GM21737 (cell line): Measurements from ENCODE around the gene TASP1.

Experiments
- ATAC-seq: cut with Tn5 transposase; IDR thresholded peaks from one replicate; pipeline ENCODE4 v1.9.1; 2021; ENCODE audit warnings: mild to moderate bottlenecking, moderate library complexity; ENCODE audit not compliant: unreplicated experiment

The TASP1 gene

GRCh38 chr20:13580707-13581106 lies 58.0 kb downstream of the TASP1 start:
- no peak for ATAC-seq

GRCh38 chr20:13574071-13574470 lies 64.7 kb downstream of the TASP1 start:
- ATAC-seq: no peak

- ATAC-seq: no peak
Measured at GRCh38 chr20:13571662-13572061, 67.1 kb downstream of the TASP1 start.

GRCh38 chr20:13567663-13568062 lies 71.1 kb downstream of the TASP1 start:
- no peak for ATAC-seq

- no peak for ATAC-seq
Measured at GRCh38 chr20:13563854-13564253, 74.9 kb downstream of the TASP1 start.

GRCh38 chr20:13554706-13555105 lies 84.0 kb downstream of the TASP1 start:
- ATAC-seq: no peak

GRCh38 chr20:13554076-13554475 lies 84.7 kb downstream of the TASP1 start:
- ATAC-seq: no peak

- no peak for ATAC-seq
Measured at GRCh38 chr20:13552061-13552460, 86.7 kb downstream of the TASP1 start.

- ATAC-seq: no peak
Measured at GRCh38 chr20:13549451-13549850, 89.3 kb downstream of the TASP1 start.

GRCh38 chr20:13546497-13547131 lies 92.1 kb downstream of the TASP1 start:
- no peak for ATAC-seq

- no peak for ATAC-seq
Measured at GRCh38 chr20:13545790-13546189, 92.9 kb downstream of the TASP1 start.

GRCh38 chr20:13543783-13544182 lies 94.9 kb downstream of the TASP1 start:
- ATAC-seq: no peak

GRCh38 chr20:13535627-13536026 lies 103.1 kb downstream of the TASP1 start:
- no peak for ATAC-seq

- no peak for ATAC-seq
Measured at GRCh38 chr20:13533946-13534345, 104.8 kb downstream of the TASP1 start.

GRCh38 chr20:13530146-13530545 lies 108.6 kb downstream of the TASP1 start:
- ATAC-seq: no peak

- ATAC-seq: no peak
Measured at GRCh38 chr20:13526551-13526950, 112.2 kb downstream of the TASP1 start.

- ATAC-seq: no peak
Measured at GRCh38 chr20:13525225-13525940, 113.3 kb downstream of the TASP1 start.

- no peak for ATAC-seq
Measured at GRCh38 chr20:13524339-13524738, 114.4 kb downstream of the TASP1 start.

- ATAC-seq: no peak
Measured at GRCh38 chr20:13517831-13518230, 120.9 kb downstream of the TASP1 start.

- no peak for ATAC-seq
Measured at GRCh38 chr20:13515796-13516558, 122.8 kb downstream of the TASP1 start.

GRCh38 chr20:13515291-13515690 lies 123.4 kb downstream of the TASP1 start:
- ATAC-seq: no peak
